Measurements from ENCODE around the gene DCHS1. TPM values are rescaled to one million over a fixed set of nuclear protein-coding genes. Genes with fewer than 3 reads are reported as not detected.
A peak's percentile ranks its signal among the peaks of the same experiment; 100 is the strongest.

The DCHS1 gene
- polyA plus RNA-seq, 4 donors: 33.1 to 39.1 (median 33.5) TPM

GRCh38 chr11:6671991-6672390, 16.4 kb upstream of the DCHS1 start:
- DNase-seq (ENCODE audit: low read depth in 4 of 4, low spot score in 3 of 4): no peak

GRCh38 chr11:6670202-6670830, 14.7 kb upstream of the DCHS1 start:
- DNase-seq (ENCODE audit: low read depth in 4 of 4, low spot score in 3 of 4): no peak

GRCh38 chr11:6667733-6668374, 12.2 kb upstream of the DCHS1 start:
- no peak for DNase-seq (ENCODE audit: low read depth in 4 of 4, low spot score in 3 of 4)

GRCh38 chr11:6666302-6667183, 10.9 kb upstream of the DCHS1 start:
- DNase-seq (ENCODE audit: low read depth in 4 of 4, low spot score in 3 of 4): no peak

- DNase-seq (ENCODE audit: low read depth in 4 of 4, low spot score in 3 of 4): no peak
These were observed 8.9 kb upstream of the DCHS1 start for GRCh38 chr11:6664551-6664950.

- DNase-seq (ENCODE audit: low read depth in 4 of 4, low spot score in 3 of 4): no peak
These were observed 8.3 kb upstream of the DCHS1 start for GRCh38 chr11:6663794-6664469.

GRCh38 chr11:6660712-6661111, 5.1 kb upstream of the DCHS1 start:
- no peak for DNase-seq (ENCODE audit: low read depth in 4 of 4, low spot score in 3 of 4)

- DNase-seq (ENCODE audit: low read depth in 4 of 4, low spot score in 3 of 4): no peak
These were observed 3.0 kb upstream of the DCHS1 start for GRCh38 chr11:6658647-6659046.

GRCh38 chr11:6657346-6657745, 1.7 kb upstream of the DCHS1 start:
- DNase-seq (ENCODE audit: low read depth in 4 of 4, low spot score in 3 of 4): no peak

GRCh38 chr11:6656936-6657335, 1.3 kb upstream of the DCHS1 start:
- no peak for DNase-seq (ENCODE audit: low read depth in 4 of 4, low spot score in 3 of 4)

GRCh38 chr11:6656584-6656915, 941 bp upstream of the DCHS1 start:
- DNase-seq (ENCODE audit: low read depth in 4 of 4, low spot score in 3 of 4): no peak

- DNase-seq (ENCODE audit: low read depth in 4 of 4, low spot score in 3 of 4): peak in 1 of 4 donors; percentile 43
These were observed 404 bp downstream of the DCHS1 start for GRCh38 chr11:6655020-6655789.

- no peak for DNase-seq (ENCODE audit: low read depth in 4 of 4, low spot score in 3 of 4)
These were observed 1.2 kb downstream of the DCHS1 start for GRCh38 chr11:6654281-6655019.

GRCh38 chr11:6653656-6654055, 2.0 kb downstream of the DCHS1 start:
- DNase-seq (ENCODE audit: low read depth in 4 of 4, low spot score in 3 of 4): no peak

- DNase-seq (ENCODE audit: low read depth in 4 of 4, low spot score in 3 of 4): no peak
These were observed 2.5 kb downstream of the DCHS1 start for GRCh38 chr11:6653097-6653496.

- DNase-seq (ENCODE audit: low read depth in 4 of 4, low spot score in 3 of 4): no peak
These were observed 3.4 kb downstream of the DCHS1 start for GRCh38 chr11:6652182-6652581.

- DNase-seq (ENCODE audit: low read depth in 4 of 4, low spot score in 3 of 4): no peak
These were observed 4.6 kb downstream of the DCHS1 start for GRCh38 chr11:6650980-6651379.

- DNase-seq (ENCODE audit: low read depth in 4 of 4, low spot score in 3 of 4): no peak
These were observed 5.5 kb downstream of the DCHS1 start for GRCh38 chr11:6650104-6650503.

GRCh38 chr11:6648501-6648900, 7.1 kb downstream of the DCHS1 start:
- DNase-seq (ENCODE audit: low read depth in 4 of 4, low spot score in 3 of 4): no peak

- DNase-seq (ENCODE audit: low read depth in 4 of 4, low spot score in 3 of 4): no peak
These were observed 7.8 kb downstream of the DCHS1 start for GRCh38 chr11:6647836-6648235.
